H1 (cell line): ENCODE data around the gene PAQR8. TPM values are rescaled to one million over a fixed set of nuclear protein-coding genes. Genes with fewer than 3 reads are reported as not detected.

Experiments
- CTCF ChIA-PET: fragments of 300-600 bp; sonication (Branson Sonifier 250); formaldehyde crosslinking; loops from one replicate; lab custom pipeline; 2021; ENCODE audit not compliant: partially characterized antibody; lab: Charles Lee
- POLR2A ChIA-PET: fragments of 300-600 bp; sonication (Branson Sonifier 250); formaldehyde crosslinking; loops from one replicate; lab custom pipeline; 2021; ENCODE audit warnings: inconsistent platforms; ENCODE audit not compliant: partially characterized antibody; lab: Charles Lee
- DNase-seq, 2 experiments: peaks; one replicate each; pipeline versions ENCODE4 v3.0.0 to v3.0.0-alpha.2; 2010 to 2022; ENCODE audit warnings: low spot score in 2 of 2, low read depth in 1 of 2, mixed read lengths in 1 of 2
- FAIRE-seq: peaks from 2 replicates; lab custom pipeline; 2011; peaks lifted over from hg19 to GRCh38; lab: Jason Lieb, UNC
- H2AFZ ChIP-seq: 2 replicates; pipeline ENCODE4 v1.8.1; 2012; ENCODE audit warnings: low read length, inconsistent platforms
- H2AK5ac ChIP-seq: 2 replicates; pipeline ENCODE4 v1.6.1; 2013; ENCODE audit warnings: low read depth, low read length
- H2BK120ac ChIP-seq: replicated peaks from 2 replicates; pipeline ENCODE3; 2013; ENCODE audit warnings: low read depth, low read length, inconsistent platforms
- H2BK12ac ChIP-seq: 2 replicates; pipeline ENCODE4 v1.6.1; 2013; ENCODE audit warnings: low read depth, low read length
- H2BK15ac ChIP-seq: 2 replicates; pipeline ENCODE4 v1.6.1; 2013; ENCODE audit warnings: low read length
- H2BK20ac ChIP-seq: 2 replicates; pipeline ENCODE4 v1.6.1; 2013; ENCODE audit warnings: low read length
- H2BK5ac ChIP-seq: 2 replicates; pipeline ENCODE4 v1.6.1; 2013; ENCODE audit warnings: low read depth, low read length
- H3K14ac ChIP-seq: 2 replicates; pipeline ENCODE4 v1.6.1; 2013; ENCODE audit warnings: inconsistent platforms; ENCODE audit not compliant: insufficient read length
- H3K18ac ChIP-seq: 2 replicates; pipeline ENCODE4 v1.6.1; 2013; ENCODE audit warnings: low read length; ENCODE audit errors: extremely low read depth
- H3K23ac ChIP-seq: 2 replicates; pipeline ENCODE4 v1.6.1; 2013; ENCODE audit warnings: inconsistent platforms; ENCODE audit not compliant: insufficient read length
- H3K23me2 ChIP-seq: 2 replicates; pipeline ENCODE4 v1.6.1; 2013; ENCODE audit warnings: low read depth, low read length
- H3K27ac ChIP-seq: 2 replicates; pipeline ENCODE4 v1.6.1; 2011; ENCODE audit warnings: low read depth, low read length, inconsistent platforms
- H3K27me3 ChIP-seq, 4 experiments: replicated peaks in 1 of 4; 1 replicate in 1 of 4; 2 replicates in 3 of 4; pipeline versions ENCODE4 v1.6.1 to v1.8.1; 2011 to 2013; ENCODE audit warnings: low read length in 3 of 4, mild to moderate bottlenecking in 3 of 4, inconsistent platforms in 2 of 4, mixed read lengths in 2 of 4, moderate library complexity in 1 of 4; ENCODE audit not compliant: control insufficient read depth in 3 of 4, insufficient read depth in 3 of 4; ENCODE audit errors: extremely low read depth in 1 of 4
- H3K36me3 ChIP-seq, 4 experiments: 2 replicates each; pipeline versions ENCODE4 v1.6.1 to v1.8.1; 2011 to 2013; ENCODE audit warnings: mild to moderate bottlenecking in 4 of 4, low read length in 3 of 4, moderate library complexity in 2 of 4, control low read depth in 1 of 4, inconsistent platforms in 1 of 4; ENCODE audit not compliant: insufficient read depth in 4 of 4, control insufficient read depth in 2 of 4
- H3K4ac ChIP-seq: replicated peaks from 2 replicates; pipeline ENCODE3; 2013; ENCODE audit warnings: low read length, low read depth, mixed read lengths, inconsistent platforms; ENCODE audit not compliant: insufficient read length
- H3K4me1 ChIP-seq, 4 experiments: replicated peaks in 1 of 4; 1 replicate in 1 of 4; 2 replicates in 3 of 4; pipeline versions ENCODE4 v1.6.1 to v1.8.1; 2011 to 2013; ENCODE audit warnings: low read length in 3 of 4, inconsistent platforms in 2 of 4, mixed read lengths in 1 of 4; ENCODE audit not compliant: insufficient read depth in 4 of 4, control insufficient read depth in 3 of 4
- H3K4me2 ChIP-seq, 2 experiments: 2 replicates each; pipeline versions ENCODE4 v1.6.1 to v1.8.1; 2011 to 2013; ENCODE audit warnings: low read depth in 2 of 2, low read length in 2 of 2, control low read depth in 1 of 2, inconsistent platforms in 1 of 2, mild to moderate bottlenecking in 1 of 2; ENCODE audit not compliant: insufficient read depth in 1 of 2
- H3K4me3 ChIP-seq, 4 experiments: fragments of 200-600, 300-600 bp in 1 of 4; sonication (generic), shearing (Covaris generic), sonication (Bioruptor Twin) in 1 of 4; 2 replicates each; pipeline versions ENCODE4 v1.5.1 to v1.8.1; 2011 to 2016; ENCODE audit warnings: low read length in 4 of 4, low read depth in 3 of 4, control low read depth in 2 of 4, inconsistent platforms in 2 of 4, mild to moderate bottlenecking in 2 of 4, mixed read lengths in 1 of 4, moderate library complexity in 1 of 4; ENCODE audit not compliant: insufficient read depth in 2 of 4; ENCODE audit errors: extremely low read depth in 1 of 4
- H3K56ac ChIP-seq: replicated peaks from 2 replicates; pipeline ENCODE3; 2013; ENCODE audit warnings: low read depth, mild to moderate bottlenecking, mixed read lengths, low read length, inconsistent platforms; ENCODE audit not compliant: insufficient read length
- H3K79me1 ChIP-seq: 2 replicates; pipeline ENCODE4 v1.6.1; 2013; ENCODE audit warnings: low read depth, low read length, control low read depth
- H3K79me2 ChIP-seq, 2 experiments: 2 replicates each; pipeline versions ENCODE4 v1.6.1 to v1.8.1; 2012 to 2013; ENCODE audit warnings: low read length in 2 of 2, mild to moderate bottlenecking in 2 of 2, inconsistent platforms in 1 of 2; ENCODE audit not compliant: insufficient read depth in 2 of 2, control insufficient read depth in 1 of 2
- H3K9ac ChIP-seq, 4 experiments: replicated peaks in 1 of 4; 1 replicate in 1 of 4; 2 replicates in 3 of 4; pipeline versions ENCODE4 v1.6.1 to v1.8.1; 2011 to 2013; ENCODE audit warnings: low read depth in 3 of 4, low read length in 3 of 4, control low read depth in 2 of 4, mild to moderate bottlenecking in 2 of 4, moderate library complexity in 2 of 4, inconsistent platforms in 1 of 4; ENCODE audit errors: extremely low read depth in 1 of 4
- H3K9me3 ChIP-seq, 2 experiments: 2 replicates each; pipeline versions ENCODE4 v1.6.1 to v1.8.1; 2012 to 2013; ENCODE audit warnings: mild to moderate bottlenecking in 2 of 2, moderate library complexity in 2 of 2, control low read depth in 1 of 2, inconsistent platforms in 1 of 2, low read depth in 1 of 2, low read length in 1 of 2, mixed read lengths in 1 of 2; ENCODE audit not compliant: insufficient read depth in 2 of 2
- H4K20me1 ChIP-seq, 2 experiments: replicated peaks in 1 of 2; 2 replicates each; pipeline versions ENCODE3 to v1.8.1; 2011 to 2013; ENCODE audit warnings: inconsistent platforms in 2 of 2, low read length in 2 of 2, mild to moderate bottlenecking in 1 of 2; ENCODE audit not compliant: insufficient read depth in 2 of 2, control insufficient read depth in 1 of 2
- H4K5ac ChIP-seq: 2 replicates; pipeline ENCODE4 v1.6.1; 2013; ENCODE audit warnings: low read length, low read depth, mixed read lengths, inconsistent platforms; ENCODE audit not compliant: insufficient read length
- H4K8ac ChIP-seq: 2 replicates; pipeline ENCODE4 v1.8.0; 2013; ENCODE audit warnings: mild to moderate bottlenecking, moderate library complexity, low read length, inconsistent platforms; ENCODE audit not compliant: insufficient read depth; ENCODE audit errors: extremely low read depth
- H4K91ac ChIP-seq: replicated peaks from 2 replicates; pipeline ENCODE3; 2013; ENCODE audit warnings: low read length, mixed read lengths, inconsistent platforms; ENCODE audit not compliant: insufficient read length
- SP2 ChIP-seq: IDR thresholded peaks from 2 replicates; pipeline ENCODE4 v1.6.1; 2012; ENCODE audit warnings: mild to moderate bottlenecking, low read length, inconsistent platforms
- WGBS, 2 experiments: shearing (Covaris generic) in 1 of 2; methylation state at CpG; one replicate each; pipeline versions ENCODE4 v1.1.6 to v1.1.7; 2013 to 2015; ENCODE audit warnings: low lambda C conversion rate in 2 of 2, mixed read lengths in 2 of 2, inconsistent platforms in 1 of 2, low coverage in 1 of 2, missing lambda C conversion rate in 1 of 2; ENCODE audit not compliant: insufficient replicate concordance in 2 of 2, insufficient coverage in 1 of 2, insufficient read length in 1 of 2; ENCODE audit errors: extremely low coverage in 1 of 2, missing lambda C conversion rate in 1 of 2; 5-methylcytosine and 5-hydroxymethylcytosine counted together
- polyA plus RNA-seq, 7 experiments: library from polyadenylated mRNA; depleted of rRNA in 3 of 7; stranded (reverse) in 5 of 7; unstranded in 2 of 7; fragments of >200 nt in 5 of 7; fragments of 200-250 nt in 2 of 7; gene quantifications; 1 replicate in 5 of 7; 2 replicates in 1 of 7; 4 replicates in 1 of 7; pipeline versions ENCODE4 v1.2.1 to v1.2.3, GENCODE V29; 2011 to 2013; ENCODE audit warnings: missing spikeins in 2 of 7, mixed read lengths in 2 of 7
- total RNA-seq: library from RNA; stranded (reverse); fragmentation: NEBNext Ultra II Directional; extraction: Animal tissue kit (Norgen Biotek cat#: 25700); gene quantifications from 2 replicates; pipeline ENCODE4 v1.2.1, GENCODE V29; 2021
- TF ChIP-seq, protein P1 (sequence below): IDR thresholded peaks from 2 replicates; pipeline ENCODE4 v1.6.1; 2012; ENCODE audit warnings: low read length, inconsistent platforms

Gene PAQR8
- total and polyA plus RNA-seq, 2 of the 8 experiments (the other 6 are each of a cell fraction or from before 2014, with no cell fraction given): 7.6 to 9.6 TPM

DNA sequence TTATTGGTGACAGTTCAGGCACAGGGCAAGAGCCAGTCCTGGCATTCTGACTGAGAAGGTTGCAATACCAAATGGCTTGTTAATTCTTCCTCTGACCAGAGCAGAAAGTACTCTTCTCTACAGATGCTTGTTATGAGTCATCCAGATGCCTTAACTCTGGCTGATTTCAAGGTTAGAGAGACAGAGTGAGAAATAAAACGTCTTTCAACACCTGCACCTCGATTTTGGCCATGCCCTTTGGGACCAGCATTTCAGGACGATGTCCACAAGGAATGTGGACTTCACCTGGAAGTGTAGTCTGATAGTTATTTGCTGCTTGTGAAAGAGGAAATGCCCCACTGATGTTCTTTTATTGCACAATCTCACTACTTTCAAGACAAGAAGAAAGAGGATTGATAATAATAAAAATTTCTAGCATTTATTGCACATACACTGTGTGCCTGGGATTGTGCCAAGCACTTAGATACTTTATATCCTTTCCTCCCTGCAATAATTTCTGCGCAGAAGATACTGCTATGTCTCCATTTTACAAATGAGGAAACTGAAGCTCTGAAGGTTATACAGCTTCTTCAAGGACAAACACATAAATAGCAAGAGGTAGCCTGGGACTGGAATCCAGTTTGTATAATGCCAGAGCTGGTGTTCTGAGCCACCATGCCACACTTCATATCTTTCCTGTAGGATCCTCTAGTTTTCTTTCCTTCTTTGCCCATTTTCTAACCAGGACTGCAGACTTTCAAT is 43.9 kb upstream of the PAQR8 start:
- no peaks in the 10 kb centered on the region for H3K23me2 ChIP-seq
- no peak overlapping the region for H3K4me2 ChIP-seq
- no peak overlapping the region for H2BK120ac ChIP-seq
- no peak overlapping the region for H4K8ac ChIP-seq
- no peak overlapping the region for H3K4ac ChIP-seq
- no peaks in the 10 kb centered on the region for H3K79me2 ChIP-seq
- no peaks in the 10 kb centered on the region for H3K36me3 ChIP-seq
- no peaks in the 10 kb centered on the region for H3K4me1 ChIP-seq
- no peak for DNase-seq
- H2BK20ac ChIP-seq: no peak overlapping the region
- CTCF ChIA-PET: no interaction called here
- no peak for FAIRE-seq
- no peak overlapping the region for H4K91ac ChIP-seq
- H3K4me3 ChIP-seq: no peak overlapping the region
- no peaks in the 10 kb centered on the region for H3K79me1 ChIP-seq
- no peak overlapping the region for H3K23ac ChIP-seq
- H2AK5ac ChIP-seq: no peak overlapping the region
- H4K20me1 ChIP-seq: no peaks in the 10 kb centered on the region
- H2AFZ ChIP-seq: no peak overlapping the region
- no peak overlapping the region for H2BK12ac ChIP-seq
- POLR2A ChIA-PET: no interaction called here
- 84% methylated on average over 4 of the region's 4 CpGs; no CpG with 5 or more reads in 1 of the 2 experiments for WGBS, 2 experiments
- H3K18ac ChIP-seq: no peak overlapping the region
- H3K27me3 ChIP-seq: no peaks in the 10 kb centered on the region
- no peak overlapping the region for H3K14ac ChIP-seq
- H3K27ac ChIP-seq: no peak overlapping the region
- no peak overlapping the region for H3K56ac ChIP-seq
- no peak overlapping the region for H3K9ac ChIP-seq
- no peaks in the 10 kb centered on the region for H3K9me3 ChIP-seq
- H4K5ac ChIP-seq: no peak overlapping the region
- no peak overlapping the region for H2BK15ac ChIP-seq
- H2BK5ac ChIP-seq: no peak overlapping the region
- no peak for TF ChIP-seq SP2
- TF ChIP-seq, protein P1, sequence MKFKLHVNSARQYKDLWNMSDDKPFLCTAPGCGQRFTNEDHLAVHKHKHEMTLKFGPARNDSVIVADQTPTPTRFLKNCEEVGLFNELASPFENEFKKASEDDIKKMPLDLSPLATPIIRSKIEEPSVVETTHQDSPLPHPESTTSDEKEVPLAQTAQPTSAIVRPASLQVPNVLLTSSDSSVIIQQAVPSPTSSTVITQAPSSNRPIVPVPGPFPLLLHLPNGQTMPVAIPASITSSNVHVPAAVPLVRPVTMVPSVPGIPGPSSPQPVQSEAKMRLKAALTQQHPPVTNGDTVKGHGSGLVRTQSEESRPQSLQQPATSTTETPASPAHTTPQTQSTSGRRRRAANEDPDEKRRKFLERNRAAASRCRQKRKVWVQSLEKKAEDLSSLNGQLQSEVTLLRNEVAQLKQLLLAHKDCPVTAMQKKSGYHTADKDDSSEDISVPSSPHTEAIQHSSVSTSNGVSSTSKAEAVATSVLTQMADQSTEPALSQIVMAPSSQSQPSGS: no peak
